Testis (tissue), 2 donors: ENCODE measurements around the gene CEP78.

ENCODE experiments used
- POLR2A ChIP-seq: fragments of 450-650 bp; IDR thresholded peaks from one replicate; pipeline ENCODE4 v1.6.1; 2017; ENCODE audit warnings: antibody characterized with exemption, mild to moderate bottlenecking, moderate library complexity
- TF ChIP-seq, protein P1 (sequence below), 3 experiments: fragments of 450-650 bp in 2 of 3; fragments of 200-600 bp in 1 of 3; sonication (generic) in 1 of 3; IDR thresholded peaks; one replicate each; pipeline ENCODE4 v1.5.1; 2016 to 2019; ENCODE audit warnings: antibody characterized with exemption in 3 of 3, mild to moderate bottlenecking in 2 of 3, moderate library complexity in 1 of 3

DNA sequence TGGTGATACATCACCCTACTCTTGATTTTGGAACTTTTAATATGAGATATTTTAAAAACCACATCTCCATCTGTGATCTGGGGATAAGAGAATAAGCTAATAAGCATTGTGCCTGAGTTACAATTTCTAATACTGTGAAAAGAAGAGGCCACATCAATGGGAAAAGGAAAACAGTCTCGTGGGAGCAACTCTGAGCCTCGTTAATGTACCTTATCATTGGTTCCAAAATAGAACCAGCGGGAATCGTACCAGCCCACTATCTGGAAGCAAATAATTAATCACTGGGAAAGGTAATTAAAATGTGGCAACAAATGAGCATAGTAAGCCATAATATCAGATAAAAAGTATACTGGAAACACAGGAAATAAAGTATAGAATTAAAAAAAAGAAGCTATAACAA is 28.0 kb upstream of the CEP78 start:
- TF ChIP-seq, protein P1, sequence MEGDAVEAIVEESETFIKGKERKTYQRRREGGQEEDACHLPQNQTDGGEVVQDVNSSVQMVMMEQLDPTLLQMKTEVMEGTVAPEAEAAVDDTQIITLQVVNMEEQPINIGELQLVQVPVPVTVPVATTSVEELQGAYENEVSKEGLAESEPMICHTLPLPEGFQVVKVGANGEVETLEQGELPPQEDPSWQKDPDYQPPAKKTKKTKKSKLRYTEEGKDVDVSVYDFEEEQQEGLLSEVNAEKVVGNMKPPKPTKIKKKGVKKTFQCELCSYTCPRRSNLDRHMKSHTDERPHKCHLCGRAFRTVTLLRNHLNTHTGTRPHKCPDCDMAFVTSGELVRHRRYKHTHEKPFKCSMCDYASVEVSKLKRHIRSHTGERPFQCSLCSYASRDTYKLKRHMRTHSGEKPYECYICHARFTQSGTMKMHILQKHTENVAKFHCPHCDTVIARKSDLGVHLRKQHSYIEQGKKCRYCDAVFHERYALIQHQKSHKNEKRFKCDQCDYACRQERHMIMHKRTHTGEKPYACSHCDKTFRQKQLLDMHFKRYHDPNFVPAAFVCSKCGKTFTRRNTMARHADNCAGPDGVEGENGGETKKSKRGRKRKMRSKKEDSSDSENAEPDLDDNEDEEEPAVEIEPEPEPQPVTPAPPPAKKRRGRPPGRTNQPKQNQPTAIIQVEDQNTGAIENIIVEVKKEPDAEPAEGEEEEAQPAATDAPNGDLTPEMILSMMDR (IDR thresholded peaks at IDR 0.05), result no peak
- TF ChIP-seq POLR2A, result no peak
